OCI-LY7 (cell line): ENCODE data around the gene DUSP7. TPM values are rescaled to one million over a fixed set of nuclear protein-coding genes. Genes with fewer than 3 reads are reported as not detected.

Experiments
- BruUV-seq: library from RNA; stranded (reverse); fragments of 400-500 nt; replicated peaks from 2 replicates; lab custom pipeline; 2021; lab: Mats Ljungman, UMichigan
- CTCF ChIA-PET: fragments of 300-600 bp; sonication (Branson Sonifier 250); formaldehyde crosslinking; loops from one replicate; lab custom pipeline; 2022; ENCODE audit warnings: antibody characterized with exemption; ENCODE audit not compliant: unreplicated experiment; lab: Charles Lee
- POLR2A ChIA-PET: fragments of 300-600 bp; sonication (Branson Sonifier 250); formaldehyde crosslinking; loops from one replicate; lab custom pipeline; 2022; ENCODE audit warnings: antibody characterized with exemption; lab: Charles Lee
- DNase-seq: peaks from one replicate; pipeline ENCODE4 v3.0.0-alpha.2; 2015; ENCODE audit warnings: low spot score
- H2AFZ ChIP-seq: fragments of 200-600 bp; sonication (generic), shearing (Covaris generic); 2 replicates; pipeline ENCODE4 v1.6.1; 2014; ENCODE audit warnings: mild to moderate bottlenecking, antibody characterized with exemption, low read length, moderate library complexity
- H3K27ac ChIP-seq: fragments of 200-600 bp; sonication (generic); 2 replicates; pipeline ENCODE4 v1.5.1; 2014; ENCODE audit warnings: mixed run types, low read depth, mild to moderate bottlenecking, moderate library complexity, low read length, inconsistent platforms; ENCODE audit not compliant: poor library complexity, severe bottlenecking
- H3K36me3 ChIP-seq: fragments of 200-600 bp; sonication (generic); 2 replicates; pipeline ENCODE4 v1.6.1; 2014; ENCODE audit warnings: mild to moderate bottlenecking, antibody characterized with exemption, low read length, moderate library complexity, mixed read lengths; ENCODE audit not compliant: insufficient read depth
- H3K4me1 ChIP-seq: fragments of 200-600 bp; sonication (generic); 2 replicates; pipeline ENCODE4 v1.5.1; 2014; ENCODE audit warnings: mild to moderate bottlenecking, low read length; ENCODE audit not compliant: insufficient read depth, poor library complexity, severe bottlenecking
- H3K4me2 ChIP-seq: fragments of 200-600 bp; sonication (generic); 2 replicates; pipeline ENCODE4 v1.6.1; 2014; ENCODE audit warnings: mild to moderate bottlenecking, low read length
- H3K4me3 ChIP-seq: fragments of 200-600 bp; sonication (generic); 2 replicates; pipeline ENCODE4 v1.5.1; 2014; ENCODE audit warnings: mild to moderate bottlenecking, low read depth, low read length; ENCODE audit not compliant: poor library complexity, severe bottlenecking
- H3K79me2 ChIP-seq: fragments of 200-600 bp; sonication (generic); 2 replicates; pipeline ENCODE4 v1.6.1; 2016; ENCODE audit warnings: low read depth, mild to moderate bottlenecking, low read length, moderate library complexity, mixed read lengths; ENCODE audit not compliant: insufficient read depth
- H3K9me2 ChIP-seq: fragments of 200-600 bp; sonication (generic); 2 replicates; pipeline ENCODE4 v1.6.1; 2016; ENCODE audit warnings: mild to moderate bottlenecking, low read length, mixed read lengths; ENCODE audit not compliant: insufficient read depth
- H3K9me3 ChIP-seq: fragments of 200-600 bp; sonication (generic); 2 replicates; pipeline ENCODE4 v1.6.1; 2014; ENCODE audit warnings: mild to moderate bottlenecking, mixed run types, low read length, mixed read lengths
- H4K20me1 ChIP-seq: fragments of 200-600 bp; sonication (generic); 2 replicates; pipeline ENCODE4 v1.6.1; 2014; ENCODE audit warnings: mild to moderate bottlenecking, antibody characterized with exemption, low read length, moderate library complexity, mixed read lengths; ENCODE audit not compliant: insufficient read depth
- CTCF ChIP-seq: fragments of 200-600 bp; sonication (generic); conservative IDR thresholded peaks from 2 replicates; pipeline ENCODE4 v1.5.1; 2014; ENCODE audit warnings: mild to moderate bottlenecking, antibody characterized with exemption, low read length, moderate library complexity, mixed read lengths
- EZH2phosphoT487 ChIP-seq: fragments of 200-600 bp; sonication (generic); IDR thresholded peaks from 2 replicates; pipeline ENCODE4 v1.6.1; 2018; ENCODE audit warnings: low read depth, borderline replicate concordance, mild to moderate bottlenecking, mixed run types, antibody characterized with exemption, low read length, moderate library complexity, mixed read lengths
- intact Hi-C: fragments of 100-400 bp; cut with micrococcal nuclease; formaldehyde crosslinking; loops from one replicate; pipeline ENCODE4 v1.10.0; 2022; ENCODE audit not compliant: unreplicated experiment
- total RNA-seq, 2 experiments: library from RNA; depleted of rRNA in 1 of 2; stranded (reverse); fragments of >200 nt in 1 of 2; shearing (Covaris generic) in 1 of 2; gene quantifications; 2 replicates each; pipeline ENCODE4 v1.2.3, GENCODE V29; 2014 to 2022

Gene DUSP7
- total RNA-seq, 2 experiments from 2014 or later = 11.4 to 14.4 TPM

- H3K36me3 ChIP-seq = peaks cover 44% of the 10 kb centered on the region; the same call in 1 of the 2 replicates
- CTCF ChIA-PET = no interaction called here
- intact Hi-C loops = loop anchor here (1.0 kb wide), 3 partner anchors 52 to 91 kb away; no protein-coding TSS in a partner anchor
- no TSS peak for BruUV-seq
- H4K20me1 ChIP-seq = no peaks in the 10 kb centered on the region
- DNase-seq = peak; percentile 16
- H3K9me3 ChIP-seq = no peaks in the 10 kb centered on the region
- no peaks in the 10 kb centered on the region for H3K9me2 ChIP-seq
- H2AFZ ChIP-seq = no peak overlapping the region
- no peak for TF ChIP-seq CTCF
- TF ChIP-seq EZH2phosphoT487 = no peak
- H3K79me2 ChIP-seq = no peaks in the 10 kb centered on the region
- peaks cover 36% of the 10 kb centered on the region for H3K4me1 ChIP-seq
- POLR2A ChIA-PET = interaction anchor here (0.7 to 1.2 kb wide), 2 partner anchors 21 to 49 kb away, joined by 3 read pairs; no protein-coding TSS in a partner anchor
- peak overlapping the region; percentile 40 for H3K4me2 ChIP-seq
- H3K27ac ChIP-seq = peak overlapping the region; percentile 38
- no peak overlapping the region for H3K4me3 ChIP-seq
These were observed 3.5 kb downstream of the DUSP7 start for GRCh38 chr3:52052831-52053306.

GRCh38 chr3:52051444-52051843, 4.9 kb downstream of the DUSP7 start:
- H3K79me2 ChIP-seq = no peaks in the 10 kb centered on the region
- ChIA-PET CTCF (no interaction called here), POLR2A (no interaction called here)
- no peak for DNase-seq
- no peaks in the 10 kb centered on the region for H3K9me2 ChIP-seq
- TF ChIP-seq EZH2phosphoT487 = no peak
- no peak for TF ChIP-seq CTCF
- no peak overlapping the region for H3K27ac ChIP-seq
- no peaks in the 10 kb centered on the region for H4K20me1 ChIP-seq
- no peak overlapping the region for H3K4me2 ChIP-seq
- no peak overlapping the region for H3K4me3 ChIP-seq
- intact Hi-C loops = no loop called here
- peaks cover 44% of the 10 kb centered on the region; the same call in 1 of the 2 replicates for H3K36me3 ChIP-seq
- H2AFZ ChIP-seq = no peak overlapping the region
- no TSS peak for BruUV-seq
- peaks cover 27% of the 10 kb centered on the region for H3K4me1 ChIP-seq
- H3K9me3 ChIP-seq = no peaks in the 10 kb centered on the region

DNA sequence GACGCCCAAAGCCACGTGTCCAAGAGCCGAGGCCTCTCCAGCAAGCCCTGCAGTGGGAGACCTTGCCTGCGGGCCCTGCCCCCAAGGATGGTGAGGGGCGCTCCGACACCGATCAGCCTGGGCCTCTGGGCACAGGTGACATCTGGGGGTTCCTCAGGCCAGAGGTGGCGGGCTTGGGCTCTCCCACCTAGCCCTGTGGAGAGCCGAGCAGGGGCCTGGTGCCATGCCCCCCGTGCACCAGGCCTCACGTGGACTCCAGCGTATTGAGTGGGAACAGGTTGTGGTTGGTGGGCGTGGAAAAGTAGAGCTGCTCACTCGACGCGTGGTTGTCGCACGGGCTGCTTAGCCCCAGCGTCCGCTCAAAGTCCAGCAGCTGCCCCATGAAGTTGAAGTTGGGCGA, 5.8 kb downstream of the DUSP7 start:
- Histone ChIP-seq H3K4me2 (no peak overlapping the region), H3K9me3 (no peaks in the 10 kb centered on the region), H3K79me2 (no peaks in the 10 kb centered on the region), H3K4me1 (peaks cover 27% of the 10 kb centered on the region), H4K20me1 (no peaks in the 10 kb centered on the region), H3K4me3 (no peak overlapping the region), H3K27ac (no peak overlapping the region), H3K9me2 (no peaks in the 10 kb centered on the region), H2AFZ (no peak overlapping the region), H3K36me3 (peaks cover 44% of the 10 kb centered on the region; the same call in 1 of the 2 replicates)
- intact Hi-C loops = no loop called here
- no peak for DNase-seq
- TF ChIP-seq EZH2phosphoT487 = no peak
- CTCF ChIA-PET = no interaction called here
- POLR2A ChIA-PET = interaction anchor here (0.6 kb wide), 1 partner anchor 59 kb away, joined by 3 read pairs; no protein-coding TSS in a partner anchor
- BruUV-seq = no TSS peak
